HepG2 (cell line): ENCODE results near the gene TSSK6. TPM values are rescaled to one million over a fixed set of nuclear protein-coding genes. Genes with fewer than 3 reads are reported as not detected.

ENCODE experiments used
- ATAC-seq: fragments of 200-7000 bp; cut with Tn5 transposase; 3 replicates; pipeline ENCODE4 v1.9.1; 2020; ENCODE audit warnings: mild to moderate bottlenecking, moderate library complexity
- BruUV-seq: library from RNA; stranded (reverse); fragments of 400-500 nt; replicated peaks from 2 replicates; lab custom pipeline; 2021; lab: Mats Ljungman, UMichigan
- CTCF ChIA-PET: fragments of 300-600 bp; formaldehyde crosslinking; extraction: SDS; loops from one replicate; lab custom pipeline; 2021; ENCODE audit warnings: low total read pairs, inconsistent platforms, low intra/inter-chr PET ratio; lab: Yijun Ruan, JAX
- POLR2A ChIA-PET: fragments of 350-600 bp; sonication (Branson Sonifier 250); formaldehyde crosslinking; loops from one replicate; lab custom pipeline; 2020; ENCODE audit warnings: antibody characterized with exemption, inconsistent platforms; lab: Yijun Ruan, JAX
- DNase-seq: peaks from one replicate; pipeline ENCODE4 v3.0.0-alpha.2; 2015; ENCODE audit warnings: low spot score
- FAIRE-seq: peaks from 3 replicates; lab custom pipeline; 2011; peaks lifted over from hg19 to GRCh38; lab: Jason Lieb, UNC
- H2AFZ ChIP-seq: one replicate; pipeline ENCODE4 v1.6.1; 2011; ENCODE audit warnings: low read length, inconsistent platforms
- H3K27ac ChIP-seq: fragments of 300-600 bp; 3 replicates; pipeline ENCODE4 v1.8.0; 2011; ENCODE audit warnings: mixed run types, mild to moderate bottlenecking, mixed read lengths, low read length, inconsistent platforms; ENCODE audit not compliant: insufficient read depth; ENCODE audit errors: extremely low read length
- H3K27me3 ChIP-seq, 2 experiments: fragments of 200-600 bp in 1 of 2; 2 replicates in 1 of 2; 3 replicates in 1 of 2; pipeline versions ENCODE4 v1.6.0 to v1.8.0; 2011; ENCODE audit warnings: low read length in 2 of 2, mild to moderate bottlenecking in 2 of 2, moderate library complexity in 2 of 2, inconsistent platforms in 1 of 2; ENCODE audit not compliant: insufficient read depth in 2 of 2, control insufficient read depth in 1 of 2
- H3K36me3 ChIP-seq, 2 experiments: fragments of 200-600 bp in 1 of 2; replicated peaks in 1 of 2; 2 replicates in 1 of 2; 3 replicates in 1 of 2; pipeline versions ENCODE4 v1.5.1 to v1.8.0; 2011; ENCODE audit warnings: low read length in 2 of 2, inconsistent platforms in 1 of 2; ENCODE audit not compliant: insufficient read depth in 2 of 2, control insufficient read depth in 1 of 2
- H3K4me1 ChIP-seq: 2 replicates; pipeline ENCODE4 v1.5.1; 2012; ENCODE audit warnings: low read length, inconsistent platforms; ENCODE audit not compliant: insufficient read depth
- H3K4me2 ChIP-seq: 2 replicates; pipeline ENCODE4 v1.6.0; 2011; ENCODE audit warnings: low read depth, low read length, inconsistent platforms
- H3K4me3 ChIP-seq, 3 experiments: fragments of 200-600 bp in 1 of 3; sonication (generic), shearing (Covaris generic) in 1 of 3; replicated peaks in 1 of 3; 2 replicates each; pipeline ENCODE4 v1.5.1; 2011 to 2016; ENCODE audit warnings: low read length in 3 of 3, inconsistent platforms in 2 of 3, low read depth in 2 of 3, mild to moderate bottlenecking in 2 of 3, control low read depth in 1 of 3, mixed read lengths in 1 of 3; ENCODE audit not compliant: insufficient read depth in 1 of 3
- H3K79me2 ChIP-seq: one replicate; pipeline ENCODE4 v1.6.1; 2011; ENCODE audit warnings: low read length, inconsistent platforms; ENCODE audit not compliant: insufficient read depth
- H3K9ac ChIP-seq: 2 replicates; pipeline ENCODE4 v1.6.0; 2011; ENCODE audit warnings: mild to moderate bottlenecking, low read depth, low read length, inconsistent platforms; ENCODE audit not compliant: insufficient read depth
- H3K9me3 ChIP-seq: 2 replicates; pipeline ENCODE4 v1.5.1; 2012; ENCODE audit warnings: mild to moderate bottlenecking, low read length
- H4K20me1 ChIP-seq: 2 replicates; pipeline ENCODE4 v1.6.0; 2011; ENCODE audit warnings: inconsistent platforms, mild to moderate bottlenecking, low read length, moderate library complexity; ENCODE audit not compliant: insufficient read depth
- CEBPB ChIP-seq: IDR thresholded peaks from 2 replicates; pipeline ENCODE4 v1.6.1; 2011; ENCODE audit warnings: low read depth, low read length, improper control_type of control experiment, borderline replicate concordance
- HNF4G ChIP-seq, 2 experiments: sonication (generic) in 1 of 2; formaldehyde crosslinking in 1 of 2; IDR thresholded peaks; 2 replicates each; pipeline versions ENCODE4 v1.4.0 to v1.6.1; 2011 to 2020; ENCODE audit warnings: borderline replicate concordance in 2 of 2, low read depth in 2 of 2, mild to moderate bottlenecking in 2 of 2, low read length in 1 of 2, missing genetic modification reagents in 1 of 2, moderate library complexity in 1 of 2
- POLR2A ChIP-seq, 2 experiments: IDR thresholded peaks; 2 replicates each; pipeline ENCODE4 v1.6.1; 2011; ENCODE audit warnings: low read depth in 2 of 2, low read length in 2 of 2, mild to moderate bottlenecking in 1 of 2, moderate library complexity in 1 of 2; ENCODE audit not compliant: insufficient read depth in 1 of 2
- WGBS: methylation state at CpG from one replicate; pipeline ENCODE4 v1.1.6; 2017; ENCODE audit warnings: low lambda C conversion rate; 5-methylcytosine and 5-hydroxymethylcytosine counted together
- in situ Hi-C: cut with HindIII; loops from 2 replicates; pipeline ENCODE4 v1.10.0; 2017; ENCODE audit warnings: low pct_unique_long_range_greater_than_20kb; ENCODE audit not compliant: extremely low pct_ligation_motif_present
- intact Hi-C: fragments of 100-400 bp; cut with micrococcal nuclease; formaldehyde crosslinking; loops from one replicate; pipeline ENCODE4 v1.10.0; 2022; ENCODE audit not compliant: unreplicated experiment
- polyA plus RNA-seq, 8 experiments: library from polyadenylated mRNA; depleted of rRNA in 3 of 8; stranded (reverse) in 7 of 8; unstranded in 1 of 8; fragments of >200 nt; fragmentation: Illumina TruSeq in 4 of 8; extraction: Trizol in 4 of 8; gene quantifications; 2 replicates each; pipeline versions ENCODE4 v1.2.1 to v1.2.3, GENCODE V29; 2011 to 2016; ENCODE audit warnings: low read depth in 4 of 8, missing spikeins in 1 of 8, mixed read lengths in 1 of 8; ENCODE audit not compliant: insufficient read depth in 1 of 8
- total RNA-seq, 5 experiments: library from RNA; depleted of rRNA; stranded (reverse); fragments of >200 nt; fragmentation: Illumina TruSeq; extraction: Trizol; gene quantifications; 2 replicates each; pipeline ENCODE4 v1.2.3, GENCODE V29; 2016; ENCODE audit warnings: low read depth in 1 of 5
- TF ChIP-seq, protein P1 (sequence below): sonication (generic); formaldehyde crosslinking; IDR thresholded peaks from 2 replicates; pipeline ENCODE4 v1.8.0; 2022; ENCODE audit warnings: missing genetic modification reagents, mild to moderate bottlenecking, borderline replicate concordance

TSSK6 gene
- total and polyA plus RNA-seq, 2 of the 13 experiments (the other 11 are each of a cell fraction or from before 2014, with no cell fraction given) = 0.71 to 1.2 TPM

DNA sequence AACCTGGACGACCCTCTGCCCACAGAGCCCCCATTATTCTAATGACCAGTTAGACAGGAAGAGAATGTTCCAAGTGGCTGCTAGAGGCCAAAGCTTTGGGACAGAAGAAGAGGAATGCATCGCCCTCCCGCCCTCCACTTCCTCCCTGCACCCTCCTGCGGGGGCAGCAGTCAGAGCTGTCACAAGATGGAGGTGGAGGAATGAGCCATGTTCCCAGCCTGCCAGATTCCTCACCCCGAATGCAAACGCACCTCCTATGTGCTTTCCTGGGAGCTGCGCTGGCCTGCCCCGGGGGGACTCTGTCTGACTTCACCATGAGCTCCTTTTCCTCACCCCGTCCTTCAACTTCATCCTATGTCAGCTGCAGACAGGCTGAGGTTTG, 15.1 kb upstream of the TSSK6 start:
- 94% methylated on average over 8 of the region's 9 CpGs for WGBS
- in situ Hi-C loops (loop anchor here (25.0 kb wide), 1 partner anchor 432 kb away; no protein-coding TSS in a partner anchor), intact Hi-C loops (loop anchor here (5.0 kb wide), 2 partner anchors 112 to 427 kb away; partner anchors contain the start of gene GMIP)
- Histone ChIP-seq H3K9me3 (no peaks in the 10 kb centered on the region), H3K79me2 (no peaks in the 10 kb centered on the region), H3K27ac (no peak overlapping the region), H3K4me2 (no peak overlapping the region), H3K36me3 (peaks cover 4 to 19% of the 10 kb centered on the region in 2 experiments; a peak in 3 of 5 replicates), H3K4me3 (no peak overlapping the region), H3K9ac (no peak overlapping the region), H3K27me3 (no peaks in the 10 kb centered on the region), H3K4me1 (peaks cover 4% of the 10 kb centered on the region; the same call in 1 of the 2 replicates), H4K20me1 (no peaks in the 10 kb centered on the region), H2AFZ (no peak overlapping the region)
- no TSS peak for BruUV-seq
- ChIA-PET POLR2A (no interaction called here), CTCF (no interaction called here)
- DNase-seq = no peak
- ATAC-seq = no peak
- 0 out of 4 replicates have a peak, but pooled peaks of 1 of the 2 experiments have one; percentile 18 for TF ChIP-seq POLR2A (IDR thresholded peaks at IDR 0.05; ENCODE audit: insufficient read depth in 1 of 2, low read depth in 2 of 2, low read length in 2 of 2)
- TF ChIP-seq, protein P1, sequence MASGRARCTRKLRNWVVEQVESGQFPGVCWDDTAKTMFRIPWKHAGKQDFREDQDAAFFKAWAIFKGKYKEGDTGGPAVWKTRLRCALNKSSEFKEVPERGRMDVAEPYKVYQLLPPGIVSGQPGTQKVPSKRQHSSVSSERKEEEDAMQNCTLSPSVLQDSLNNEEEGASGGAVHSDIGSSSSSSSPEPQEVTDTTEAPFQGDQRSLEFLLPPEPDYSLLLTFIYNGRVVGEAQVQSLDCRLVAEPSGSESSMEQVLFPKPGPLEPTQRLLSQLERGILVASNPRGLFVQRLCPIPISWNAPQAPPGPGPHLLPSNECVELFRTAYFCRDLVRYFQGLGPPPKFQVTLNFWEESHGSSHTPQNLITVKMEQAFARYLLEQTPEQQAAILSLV (CRISPR knock-in tag) = no peak
- no peak for FAIRE-seq

DNA sequence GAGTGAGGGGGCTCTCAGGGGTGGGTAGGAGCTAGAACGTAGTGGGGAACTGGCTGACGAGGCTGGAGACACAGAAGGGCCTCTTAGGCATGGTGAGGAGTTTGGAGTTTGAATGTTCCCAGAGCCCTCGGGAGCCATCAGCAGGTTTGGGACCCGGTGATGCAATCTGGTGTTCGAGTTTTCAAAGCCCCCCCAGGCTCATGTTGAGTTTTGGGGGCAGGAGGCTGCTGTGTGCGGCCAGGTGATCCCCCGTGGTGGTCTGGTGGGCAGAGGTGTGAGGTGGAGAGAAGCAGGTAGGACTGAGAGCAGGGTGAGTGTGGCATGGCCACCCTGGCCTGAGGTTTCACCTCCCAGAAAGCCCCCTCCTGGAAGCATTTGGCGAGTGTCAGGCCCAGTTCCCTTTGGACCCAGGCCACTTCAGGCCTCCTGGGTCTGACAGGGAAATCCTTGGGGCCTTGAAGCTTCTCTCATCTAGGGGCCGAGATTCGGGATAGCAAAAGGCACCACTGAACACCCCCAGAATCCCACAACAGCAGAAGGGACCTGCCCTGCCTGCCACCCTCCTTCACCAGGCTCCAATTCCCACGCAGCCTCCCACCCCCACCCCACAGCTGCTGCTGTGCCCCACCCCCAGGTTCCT, 14.6 kb upstream of the TSSK6 start:
- TF ChIP-seq CEBPB (0 out of 2 replicates have a peak, but pooled peaks have one; percentile 0), HNF4G (IDR thresholded peaks at IDR 0.05; ENCODE audit: borderline replicate concordance, low read depth, low read length) (no peak), HNF4G (CRISPR knock-in tag; IDR thresholded peaks at IDR 0.05; ENCODE audit: borderline replicate concordance, low read depth) (no peak)
- no peak for ATAC-seq
- 95% methylated on average over 6 of the region's 11 CpGs for WGBS
- H3K4me1 ChIP-seq = peaks cover 4% of the 10 kb centered on the region; the same call in 1 of the 2 replicates
- FAIRE-seq = no peak
- H3K36me3 ChIP-seq = peaks cover 4 to 19% of the 10 kb centered on the region in 2 experiments; a peak in 3 of 5 replicates
- POLR2A ChIA-PET = no interaction called here
- H3K4me2 ChIP-seq = no peak overlapping the region
- no peak overlapping the region for H3K27ac ChIP-seq
- CTCF ChIA-PET = no interaction called here
- H4K20me1 ChIP-seq = no peaks in the 10 kb centered on the region
- no peak overlapping the region for H3K4me3 ChIP-seq
- DNase-seq = no peak
- in situ Hi-C loops = loop anchor here (25.0 kb wide), 1 partner anchor 432 kb away; no protein-coding TSS in a partner anchor
- no peaks in the 10 kb centered on the region for H3K9me3 ChIP-seq
- no peaks in the 10 kb centered on the region for H3K79me2 ChIP-seq
- H3K27me3 ChIP-seq = no peaks in the 10 kb centered on the region
- H2AFZ ChIP-seq = no peak overlapping the region
- BruUV-seq = no TSS peak
- H3K9ac ChIP-seq = no peak overlapping the region
- intact Hi-C loops = loop anchor here (5.0 kb wide), 2 partner anchors 112 to 427 kb away; partner anchors contain the start of gene GMIP
